Kidney epithelial cell (primary cell): ENCODE data around the gene PRPF19. TPM values are rescaled to one million over a fixed set of nuclear protein-coding genes. Genes with fewer than 3 reads are reported as not detected.

ENCODE experiments used
- DNase-seq: peaks from one replicate; pipeline ENCODE4 v3.0.0-alpha.2; 2010; ENCODE audit warnings: low read depth
- H3K27me3 ChIP-seq: 2 replicates; pipeline ENCODE4 v1.6.0; 2011; ENCODE audit warnings: low read length; ENCODE audit not compliant: control insufficient read depth, insufficient read depth
- H3K36me3 ChIP-seq: 2 replicates; pipeline ENCODE4 v1.5.1; 2011; ENCODE audit warnings: low read length; ENCODE audit not compliant: control insufficient read depth, insufficient read depth
- H3K4me3 ChIP-seq: 2 replicates; pipeline ENCODE4 v1.5.1; 2011; ENCODE audit warnings: low read depth, mild to moderate bottlenecking, control low read depth, low read length
- CTCF ChIP-seq: IDR thresholded peaks from 2 replicates; pipeline ENCODE4 v1.5.1; 2011; ENCODE audit warnings: mild to moderate bottlenecking, moderate library complexity, low read length, control low read depth, inconsistent platforms; ENCODE audit not compliant: insufficient read depth, poor library complexity, severe bottlenecking
- total RNA-seq: library from RNA; depleted of rRNA; stranded (reverse); fragments of >200 nt; gene quantifications from 2 replicates; pipeline ENCODE4 v1.2.3, GENCODE V29; 2015

The PRPF19 gene
- total RNA-seq, 1 donor from 2014 or later, result 98.8 TPM

- Histone ChIP-seq H3K4me3 (no peak overlapping the region), H3K27me3 (no peaks in the 10 kb centered on the region), H3K36me3 (no peaks in the 10 kb centered on the region)
- no peak for DNase-seq
- no peak for TF ChIP-seq CTCF
Observed at GRCh38 chr11:60936467-60937143, 30.2 kb upstream of the PRPF19 start.

- Histone ChIP-seq H3K27me3 (no peaks in the 10 kb centered on the region), H3K4me3 (no peak overlapping the region), H3K36me3 (no peaks in the 10 kb centered on the region)
- no peak for DNase-seq
- TF ChIP-seq CTCF, result no peak
Observed at GRCh38 chr11:60935676-60936442, 29.5 kb upstream of the PRPF19 start.

- Histone ChIP-seq H3K36me3 (peaks cover 1% of the 10 kb centered on the region), H3K27me3 (no peaks in the 10 kb centered on the region), H3K4me3 (no peak overlapping the region)
- TF ChIP-seq CTCF, result no peak
- no peak for DNase-seq
Observed at GRCh38 chr11:60934790-60935605, 28.6 kb upstream of the PRPF19 start.

GRCh38 chr11:60934124-60934789 is 27.9 kb upstream of the PRPF19 start:
- no peaks in the 10 kb centered on the region for H3K27me3 ChIP-seq
- H3K4me3 ChIP-seq, result no peak overlapping the region
- no peak for TF ChIP-seq CTCF
- H3K36me3 ChIP-seq, result peaks cover 2% of the 10 kb centered on the region
- no peak for DNase-seq

- H3K36me3 ChIP-seq, result peaks cover 6% of the 10 kb centered on the region
- no peak for TF ChIP-seq CTCF
- no peaks in the 10 kb centered on the region for H3K27me3 ChIP-seq
- no peak overlapping the region for H3K4me3 ChIP-seq
- DNase-seq, result no peak
Observed at GRCh38 chr11:60933416-60934123, 27.2 kb upstream of the PRPF19 start.
